ENCODE results near the gene C16orf96. TPM values are rescaled to one million over a fixed set of nuclear protein-coding genes. Genes with fewer than 3 reads are reported as not detected.
"Not testable (repeated sequence)": the region's sequence is repeated elsewhere in the genome, so short reads cannot be mapped to it uniquely, and the experiment has no call there.

The C16orf96 gene
- total RNA-seq, 2 donors from 2014 or later: 0.08 to 0.20 TPM

DNA sequence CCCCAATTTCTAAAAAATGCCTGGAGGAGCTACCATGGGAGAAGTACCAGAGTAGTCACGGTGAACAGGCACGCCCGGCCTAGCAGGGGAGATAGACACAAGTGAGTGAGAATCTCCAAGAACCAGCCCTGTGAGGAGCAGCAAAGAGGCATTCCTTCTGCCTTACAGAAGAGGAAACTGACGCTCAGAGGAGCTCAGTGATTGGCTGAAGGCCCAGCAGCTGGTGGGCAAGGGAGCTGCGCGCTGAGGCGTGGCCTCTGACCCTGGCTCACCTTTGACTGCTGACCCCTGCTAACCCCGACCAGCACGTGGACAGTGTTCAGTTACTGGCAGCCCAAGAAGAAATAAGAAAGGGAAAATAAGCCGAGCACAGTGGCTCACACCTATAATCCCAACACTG is 1.8 kb downstream of the C16orf96 start:
- Mint-ChIP-seq H3K27me3 (no peaks in the 10 kb centered on the region), H3K27ac (no peak overlapping the region), H3K4me3 (no peak overlapping the region), H3K36me3 (ENCODE audit: low read depth) (no peaks in the 10 kb centered on the region), H3K4me1 (no peaks in the 10 kb centered on the region)
- no peak for ATAC-seq
- H3K9me3 ChIP-seq (ENCODE audit: control insufficient read depth, low read length, poor library complexity, severe bottlenecking): no peaks in the 10 kb centered on the region
- DNase-seq: no peak

DNA sequence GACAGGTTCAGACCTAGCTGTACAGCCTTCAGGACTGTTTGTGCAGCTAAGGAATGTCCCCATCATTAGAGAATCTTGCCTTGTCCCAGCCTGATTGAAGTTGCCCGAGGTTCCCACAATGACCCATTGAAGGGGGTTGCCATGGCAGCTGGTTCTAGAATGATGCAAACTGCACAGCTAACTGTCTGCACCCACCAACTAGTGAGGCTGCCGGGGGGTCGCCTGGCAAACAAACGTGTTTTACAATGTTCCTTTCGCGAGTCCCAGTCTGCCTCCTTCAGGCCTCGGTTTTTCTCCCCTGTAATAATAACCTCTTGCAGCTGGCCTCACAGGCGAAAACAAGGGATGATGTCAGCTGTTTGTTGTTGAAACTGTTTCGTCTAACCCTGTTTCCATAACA is 5.5 kb downstream of the C16orf96 start:
- H3K4me3 Mint-ChIP-seq: no peak overlapping the region
- no peaks in the 10 kb centered on the region for H3K27me3 Mint-ChIP-seq
- H3K27ac Mint-ChIP-seq: no peak overlapping the region
- peaks cover 3% of the 10 kb centered on the region for H3K4me1 Mint-ChIP-seq
- no peaks in the 10 kb centered on the region for H3K36me3 Mint-ChIP-seq (ENCODE audit: low read depth)
- ATAC-seq: no peak
- DNase-seq: no peak
- no peaks in the 10 kb centered on the region for H3K9me3 ChIP-seq (ENCODE audit: control insufficient read depth, low read length, poor library complexity, severe bottlenecking)

DNA sequence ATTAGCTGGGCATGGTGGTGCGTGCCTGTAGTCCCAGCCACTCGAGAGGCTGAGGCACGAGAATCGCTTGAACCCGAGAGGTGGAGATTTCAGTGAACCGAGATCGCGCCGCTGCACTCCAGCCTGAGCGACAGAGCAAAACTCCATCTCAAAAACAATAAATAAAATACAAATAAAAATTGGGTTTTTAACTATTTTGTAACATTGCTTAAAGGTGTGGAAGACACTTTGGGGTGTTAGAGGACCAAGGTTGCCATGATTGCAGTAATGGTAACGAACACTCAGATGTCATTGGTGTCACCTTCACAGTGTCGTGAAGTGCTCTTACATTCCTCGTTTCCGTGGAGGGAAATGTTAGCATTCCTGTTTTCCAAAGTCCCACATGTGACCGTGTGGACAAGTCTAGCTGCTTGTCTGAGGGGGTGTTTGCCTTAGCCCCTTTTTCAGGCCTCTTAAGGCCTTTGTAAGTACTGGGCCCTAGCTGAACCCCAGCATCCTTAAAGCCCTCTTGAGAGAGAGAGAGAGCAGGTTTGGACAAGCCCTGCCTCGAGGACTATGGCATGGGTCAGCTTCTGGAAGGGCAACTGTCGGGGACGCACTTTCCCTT is 8.6 kb downstream of the C16orf96 start:
- DNase-seq: no peak
- no peaks in the 10 kb centered on the region for H3K36me3 Mint-ChIP-seq (ENCODE audit: low read depth)
- ATAC-seq: no peak

DNA sequence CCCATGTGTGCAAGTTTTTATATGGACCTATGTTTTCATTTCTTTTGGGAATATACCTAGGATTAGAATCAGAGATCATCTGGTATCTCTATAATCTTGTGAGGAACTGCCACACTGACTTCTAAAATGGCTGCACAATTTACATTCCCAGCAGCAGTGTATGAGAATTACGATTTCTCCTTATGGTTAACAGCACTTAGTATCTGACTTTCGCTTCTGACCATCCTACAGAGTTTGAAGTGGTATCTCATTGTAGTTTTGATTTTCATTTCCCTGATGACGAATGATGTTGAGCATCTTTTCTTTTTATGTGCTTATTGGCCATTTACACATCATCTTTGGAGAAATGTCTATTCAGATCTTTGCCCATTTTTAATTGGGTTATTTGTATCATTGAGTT is 10.0 kb downstream of the C16orf96 start:
- ATAC-seq (no peak), DNase-seq (no peak)
- no peaks in the 10 kb centered on the region for H3K27me3 Mint-ChIP-seq
- H3K4me1 Mint-ChIP-seq: peaks cover 5% of the 10 kb centered on the region
- no peak overlapping the region for H3K4me3 Mint-ChIP-seq
- H3K27ac Mint-ChIP-seq: peak overlapping the region; percentile 45
- no peaks in the 10 kb centered on the region for H3K36me3 Mint-ChIP-seq (ENCODE audit: low read depth)
- H3K9me3 ChIP-seq (ENCODE audit: control insufficient read depth, low read length, poor library complexity, severe bottlenecking): no peaks in the 10 kb centered on the region

More for the DNA sequence above, 8.6 kb downstream of the C16orf96 start:
- H3K4me1 Mint-ChIP-seq: peaks cover 5% of the 10 kb centered on the region
- no peaks in the 10 kb centered on the region for H3K9me3 ChIP-seq (ENCODE audit: control insufficient read depth, low read length, poor library complexity, severe bottlenecking)
- no peak overlapping the region for H3K4me3 Mint-ChIP-seq
- no peak overlapping the region for H3K27ac Mint-ChIP-seq
- no peaks in the 10 kb centered on the region for H3K27me3 Mint-ChIP-seq

DNA sequence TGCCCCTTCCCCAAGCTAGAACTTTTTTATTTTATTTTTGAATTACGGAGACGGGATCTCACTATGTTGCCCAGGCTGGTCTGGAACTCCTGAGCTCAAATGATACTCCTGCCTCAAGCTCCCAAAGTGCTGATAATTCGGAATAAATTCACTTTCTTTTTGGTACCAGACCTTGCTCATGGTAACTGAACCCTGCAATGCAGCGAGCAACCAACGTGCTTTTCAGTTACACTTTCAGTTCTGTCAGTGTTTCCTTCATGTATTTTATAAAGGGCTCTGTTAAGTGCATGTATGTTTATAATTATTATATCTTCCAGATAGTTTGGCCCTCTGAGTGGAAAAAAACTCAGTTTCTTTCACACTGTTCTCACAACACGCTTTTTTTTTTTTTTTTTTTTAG is 13.9 kb downstream of the C16orf96 start:
- no peaks in the 10 kb centered on the region for H3K9me3 ChIP-seq (ENCODE audit: control insufficient read depth, low read length, poor library complexity, severe bottlenecking)
- Mint-ChIP-seq H3K27ac (no peak overlapping the region), H3K4me3 (no peak overlapping the region), H3K36me3 (ENCODE audit: low read depth) (no peaks in the 10 kb centered on the region), H3K4me1 (peaks cover 5% of the 10 kb centered on the region), H3K27me3 (no peaks in the 10 kb centered on the region)
- DNase-seq: no peak
- ATAC-seq: no peak

DNA sequence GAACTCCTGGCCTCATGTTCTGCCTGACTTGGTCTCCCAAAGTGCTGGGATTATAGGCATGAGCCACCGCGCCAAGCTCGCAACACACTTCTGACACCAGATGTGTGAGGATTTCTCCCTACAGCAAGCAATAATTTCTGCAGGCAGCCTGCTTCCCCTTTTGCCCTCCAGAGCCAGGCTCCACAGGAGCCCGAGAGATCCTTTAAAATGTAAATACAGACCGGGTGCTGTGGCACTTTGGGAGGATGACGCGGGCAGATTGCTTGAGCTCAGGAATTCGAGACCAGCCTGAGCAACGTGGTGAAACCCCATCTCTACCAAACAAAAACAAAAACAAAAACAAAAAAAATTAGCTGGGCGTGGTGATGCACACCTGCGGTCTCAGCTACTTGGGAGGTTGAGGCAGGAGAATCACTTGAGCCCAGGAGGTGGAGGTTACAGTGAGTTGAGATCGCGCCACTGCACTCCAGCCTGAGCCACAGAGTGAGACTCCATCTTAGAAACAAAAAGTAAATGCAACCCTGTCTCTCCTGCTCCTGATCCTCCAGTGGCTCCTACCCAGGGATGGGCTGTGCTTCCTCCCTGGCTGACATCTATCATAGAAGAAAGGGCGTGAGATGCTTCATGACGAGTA is 14.7 kb downstream of the C16orf96 start:
- H3K27ac Mint-ChIP-seq: no peak overlapping the region
- H3K4me1 Mint-ChIP-seq: peaks cover 5% of the 10 kb centered on the region
- H3K36me3 Mint-ChIP-seq (ENCODE audit: low read depth): no peaks in the 10 kb centered on the region

DNA sequence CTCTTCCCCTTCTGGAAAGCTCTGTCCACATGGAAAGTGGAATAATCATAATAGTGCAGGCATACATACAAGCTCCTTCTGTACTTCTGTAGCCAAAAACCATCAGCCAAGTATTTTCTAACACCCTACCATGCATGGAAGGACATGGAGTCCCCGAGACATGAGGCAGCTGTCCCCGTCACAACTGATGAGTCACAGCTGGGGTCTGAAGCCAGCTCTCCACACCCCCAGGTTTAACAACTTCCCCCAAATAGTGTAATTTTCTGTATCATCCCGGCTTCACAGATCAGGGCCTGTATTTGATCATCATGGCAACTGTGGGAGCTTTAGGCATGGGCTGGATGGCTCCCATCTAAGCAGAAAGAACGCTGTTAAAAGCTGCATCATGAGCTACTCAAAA is 16.6 kb downstream of the C16orf96 start:
- H3K4me1 Mint-ChIP-seq: no peaks in the 10 kb centered on the region
- no peak for ATAC-seq
- no peaks in the 10 kb centered on the region for H3K9me3 ChIP-seq (ENCODE audit: control insufficient read depth, low read length, poor library complexity, severe bottlenecking)
- DNase-seq: no peak
- no peak overlapping the region for H3K4me3 Mint-ChIP-seq
- H3K36me3 Mint-ChIP-seq (ENCODE audit: low read depth): no peaks in the 10 kb centered on the region
- no peak overlapping the region for H3K27ac Mint-ChIP-seq
- no peaks in the 10 kb centered on the region for H3K27me3 Mint-ChIP-seq

More for the DNA sequence above, 14.7 kb downstream of the C16orf96 start:
- H3K27me3 Mint-ChIP-seq: no peaks in the 10 kb centered on the region
- no peaks in the 10 kb centered on the region for H3K9me3 ChIP-seq (ENCODE audit: control insufficient read depth, low read length, poor library complexity, severe bottlenecking)
- ATAC-seq: no peak
- H3K4me3 Mint-ChIP-seq: no peak overlapping the region
- no peak for DNase-seq

DNA sequence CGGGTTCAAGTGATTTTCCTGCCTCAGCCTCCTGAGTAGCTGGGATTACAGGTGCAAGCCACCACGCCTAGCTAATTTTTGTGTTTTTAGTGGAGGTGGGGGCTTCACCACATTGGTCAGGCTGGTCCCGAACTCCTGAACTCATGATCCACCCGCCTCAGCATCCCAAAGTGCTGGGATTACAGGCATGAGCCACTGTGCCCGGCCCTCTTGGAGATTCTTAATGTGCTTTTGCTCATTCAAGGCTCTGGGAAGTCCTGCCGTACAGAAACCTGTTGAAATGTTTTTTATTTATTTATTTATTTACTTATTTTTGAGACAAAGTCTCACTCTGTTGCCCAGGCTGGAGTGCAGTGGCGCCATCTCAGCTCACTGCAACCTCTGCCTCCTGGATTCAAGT is 17.8 kb downstream of the C16orf96 start:
- H3K36me3 Mint-ChIP-seq (ENCODE audit: low read depth); ATAC-seq; H3K4me3 Mint-ChIP-seq; H3K27ac Mint-ChIP-seq; H3K4me1 Mint-ChIP-seq; H3K27me3 Mint-ChIP-seq; H3K9me3 ChIP-seq (ENCODE audit: control insufficient read depth, low read length, poor library complexity, severe bottlenecking); DNase-seq: not testable (repeated sequence)

DNA sequence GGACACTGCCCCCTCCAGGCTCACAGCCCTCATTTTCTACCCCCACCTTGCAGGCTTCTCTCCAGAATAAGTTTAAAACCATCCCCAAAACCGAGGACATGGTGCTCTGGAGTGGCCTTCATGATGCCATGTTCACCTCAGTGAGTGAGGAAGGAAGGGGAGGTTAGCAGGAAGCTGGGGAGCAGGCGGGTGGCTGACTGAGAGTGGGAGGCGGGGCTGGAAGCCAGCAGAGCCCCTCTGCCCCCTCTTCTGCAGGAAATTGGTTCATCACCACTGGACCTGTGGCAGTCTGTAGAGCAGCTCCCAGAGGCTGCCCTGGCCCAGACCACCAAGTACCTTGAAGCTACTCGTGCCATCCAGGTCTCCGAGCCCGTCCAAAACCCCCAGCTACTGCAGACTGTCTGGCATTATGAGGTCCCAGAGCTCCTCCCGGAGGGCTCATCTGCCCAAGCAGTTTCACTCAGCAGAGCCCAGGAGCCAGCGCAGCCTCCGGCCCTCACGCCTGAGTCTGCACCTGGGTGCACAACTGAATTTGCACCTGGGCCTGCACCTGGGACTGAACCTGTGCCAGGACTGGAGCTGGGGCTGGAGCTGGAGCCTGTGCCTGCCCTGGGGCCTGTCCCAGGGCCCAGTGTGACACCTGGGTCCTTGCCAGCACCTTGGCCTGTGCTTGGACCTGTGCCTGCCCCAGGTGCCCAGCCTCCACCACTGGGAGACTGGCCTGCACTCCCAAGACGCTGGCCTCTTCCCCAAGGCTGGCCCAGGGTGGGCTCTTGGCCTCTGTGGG is 19.0 kb downstream of the C16orf96 start:
- H3K27me3 Mint-ChIP-seq: no peaks in the 10 kb centered on the region
- DNase-seq: no peak

DNA sequence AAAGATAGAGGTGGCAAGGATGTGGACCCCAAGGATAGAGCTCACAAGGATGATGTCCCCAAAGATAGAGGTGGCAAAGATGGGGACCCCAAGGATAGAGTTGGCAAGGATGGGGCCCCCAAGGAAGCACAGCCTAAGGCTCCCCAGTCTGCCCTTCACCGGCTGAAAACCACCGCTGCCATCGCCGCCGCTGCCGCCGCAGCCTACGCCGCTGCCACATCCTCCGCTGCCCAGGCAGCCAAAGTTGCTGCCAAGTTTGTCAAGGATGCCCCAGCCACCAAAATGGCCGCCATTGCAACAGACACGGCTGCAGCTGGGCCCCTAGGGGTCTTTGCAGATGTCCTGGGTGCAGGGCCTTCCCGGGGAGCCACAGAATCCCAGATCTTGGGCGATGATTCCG is 19.9 kb downstream of the C16orf96 start:
- H3K4me1 Mint-ChIP-seq: no peaks in the 10 kb centered on the region
- H3K9me3 ChIP-seq (ENCODE audit: control insufficient read depth, low read length, poor library complexity, severe bottlenecking): no peaks in the 10 kb centered on the region
- ATAC-seq: no peak
- no peak for DNase-seq
- H3K4me3 Mint-ChIP-seq: no peak overlapping the region
- no peaks in the 10 kb centered on the region for H3K36me3 Mint-ChIP-seq (ENCODE audit: low read depth)
- H3K27me3 Mint-ChIP-seq: no peaks in the 10 kb centered on the region
- no peak overlapping the region for H3K27ac Mint-ChIP-seq

More for the DNA sequence above, 19.0 kb downstream of the C16orf96 start:
- Mint-ChIP-seq H3K27ac (no peak overlapping the region), H3K4me3 (no peak overlapping the region), H3K36me3 (ENCODE audit: low read depth) (no peaks in the 10 kb centered on the region), H3K4me1 (no peaks in the 10 kb centered on the region)
- no peaks in the 10 kb centered on the region for H3K9me3 ChIP-seq (ENCODE audit: control insufficient read depth, low read length, poor library complexity, severe bottlenecking)
- no peak for ATAC-seq

DNA sequence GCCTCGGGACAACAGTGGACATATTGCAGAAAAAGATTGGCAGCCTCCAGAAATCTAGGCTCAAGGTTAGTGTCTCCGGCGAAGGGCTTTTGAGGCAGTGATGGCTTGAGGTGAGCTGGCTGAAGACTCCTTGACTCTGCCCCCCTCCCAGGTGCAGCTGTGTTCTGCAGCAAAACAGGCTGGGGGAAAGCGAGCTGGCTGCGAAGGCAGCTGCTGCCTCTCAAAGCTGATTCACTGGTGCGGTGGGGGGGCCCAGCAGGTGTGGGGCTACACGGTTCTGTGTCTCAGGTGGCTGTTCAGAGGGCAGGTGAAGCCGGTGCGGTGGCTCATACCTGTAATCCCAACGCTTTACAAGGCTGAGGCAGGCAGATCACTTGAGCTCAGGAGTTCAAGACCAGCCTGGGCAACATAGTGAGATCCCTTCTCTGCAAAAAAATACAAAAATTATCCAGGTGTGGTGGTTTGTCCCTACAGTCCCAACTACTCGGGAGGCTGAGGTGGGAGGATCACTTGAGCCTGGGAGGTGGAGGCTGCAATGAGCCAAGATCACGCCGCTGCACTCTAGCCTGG is 22.9 kb downstream of the C16orf96 start:
- no peaks in the 10 kb centered on the region for H3K9me3 ChIP-seq (ENCODE audit: control insufficient read depth, low read length, poor library complexity, severe bottlenecking)
- no peak overlapping the region for H3K27ac Mint-ChIP-seq
- no peaks in the 10 kb centered on the region for H3K36me3 Mint-ChIP-seq (ENCODE audit: low read depth)
- no peak for ATAC-seq
- DNase-seq: no peak
- no peaks in the 10 kb centered on the region for H3K27me3 Mint-ChIP-seq
- no peak overlapping the region for H3K4me3 Mint-ChIP-seq
- no peaks in the 10 kb centered on the region for H3K4me1 Mint-ChIP-seq

DNA sequence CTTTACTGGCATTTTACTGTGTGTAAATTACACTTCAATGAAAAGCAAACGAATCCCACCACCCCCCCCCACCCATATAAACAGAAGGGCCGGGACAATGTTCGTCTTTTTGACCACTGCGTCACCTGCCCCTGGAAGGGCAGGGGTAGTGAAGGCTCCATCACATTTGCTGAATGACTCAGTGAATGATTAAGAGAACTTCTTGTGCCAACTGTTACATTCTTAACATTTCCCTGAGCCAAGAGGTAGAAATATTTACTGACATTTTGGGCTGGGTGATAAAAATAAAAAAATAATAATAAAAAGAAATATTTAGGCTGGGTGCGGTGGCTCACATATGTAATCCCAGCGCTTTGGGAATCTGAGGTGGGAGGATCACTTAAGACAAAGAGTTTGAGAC is 24.1 kb downstream of the C16orf96 start:
- no peaks in the 10 kb centered on the region for H3K27me3 Mint-ChIP-seq
- H3K4me1 Mint-ChIP-seq: no peaks in the 10 kb centered on the region
- no peak overlapping the region for H3K4me3 Mint-ChIP-seq
- DNase-seq: no peak
- H3K9me3 ChIP-seq (ENCODE audit: control insufficient read depth, low read length, poor library complexity, severe bottlenecking): no peaks in the 10 kb centered on the region
- no peaks in the 10 kb centered on the region for H3K36me3 Mint-ChIP-seq (ENCODE audit: low read depth)
- H3K27ac Mint-ChIP-seq: no peak overlapping the region
- ATAC-seq: no peak

DNA sequence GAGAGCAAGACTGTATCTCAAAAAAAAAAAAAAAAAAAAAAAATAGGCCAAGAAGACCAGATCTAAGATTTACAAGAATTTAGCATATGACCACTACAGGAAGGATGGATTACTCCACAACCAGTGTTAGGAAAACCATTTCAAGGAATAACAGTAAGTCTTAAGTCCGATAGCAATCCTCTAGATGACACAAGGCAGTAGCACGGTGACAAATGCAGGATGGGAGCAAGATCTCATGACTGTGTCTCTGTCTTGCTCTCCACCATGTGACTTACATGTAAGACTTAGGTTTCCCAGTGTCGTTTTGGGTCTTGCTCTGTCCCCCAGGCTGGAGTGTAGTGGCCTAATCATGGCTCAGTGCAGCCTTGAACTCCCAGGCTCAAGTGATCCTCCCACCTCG is 27.8 kb downstream of the C16orf96 start:
- H3K4me1 Mint-ChIP-seq: peaks cover 4% of the 10 kb centered on the region
- no peak overlapping the region for H3K27ac Mint-ChIP-seq

More for the DNA sequence above, 27.8 kb downstream of the C16orf96 start:
- DNase-seq (no peak), ATAC-seq (no peak)
- Mint-ChIP-seq H3K36me3 (ENCODE audit: low read depth) (no peaks in the 10 kb centered on the region), H3K27me3 (peaks cover 12% of the 10 kb centered on the region), H3K4me3 (no peak overlapping the region)
- H3K9me3 ChIP-seq (ENCODE audit: control insufficient read depth, low read length, poor library complexity, severe bottlenecking): no peaks in the 10 kb centered on the region
